Measurements from ENCODE around the gene VAT1L. TPM values are rescaled to one million over a fixed set of nuclear protein-coding genes. Genes with fewer than 3 reads are reported as not detected.

The VAT1L gene
- total RNA-seq, 1 donor from 2014 or later: 4.8 TPM

GRCh38 chr16:77918809-77919707 is 130.7 kb downstream of the VAT1L start:
- no peak overlapping the region for H3K4me3 Mint-ChIP-seq
- H3K9me3 Mint-ChIP-seq: no peaks in the 10 kb centered on the region
- TF ChIP-seq CTCF (conservative IDR thresholded peaks at IDR 0.05): no peak
- no peak overlapping the region for H3K27ac Mint-ChIP-seq (ENCODE audit: unreplicated experiment)
- no peaks in the 10 kb centered on the region for H3K36me3 Mint-ChIP-seq (ENCODE audit: low read depth)
- H3K27me3 Mint-ChIP-seq (ENCODE audit: low read depth): no peaks in the 10 kb centered on the region
- no peak for DNase-seq (ENCODE audit: low read depth, low spot score)
- H3K4me1 Mint-ChIP-seq: peaks cover 16% of the 10 kb centered on the region

- no peak overlapping the region for H3K27ac Mint-ChIP-seq (ENCODE audit: unreplicated experiment)
- no peak overlapping the region for H3K4me3 Mint-ChIP-seq
- H3K4me1 Mint-ChIP-seq: peaks cover 12% of the 10 kb centered on the region
- TF ChIP-seq CTCF (conservative IDR thresholded peaks at IDR 0.05): no peak
- no peaks in the 10 kb centered on the region for H3K27me3 Mint-ChIP-seq (ENCODE audit: low read depth)
- H3K9me3 Mint-ChIP-seq: no peaks in the 10 kb centered on the region
- no peak for DNase-seq (ENCODE audit: low read depth, low spot score)
- H3K36me3 Mint-ChIP-seq (ENCODE audit: low read depth): no peaks in the 10 kb centered on the region
Measured at GRCh38 chr16:77919761-77920415, 131.5 kb downstream of the VAT1L start.

DNA sequence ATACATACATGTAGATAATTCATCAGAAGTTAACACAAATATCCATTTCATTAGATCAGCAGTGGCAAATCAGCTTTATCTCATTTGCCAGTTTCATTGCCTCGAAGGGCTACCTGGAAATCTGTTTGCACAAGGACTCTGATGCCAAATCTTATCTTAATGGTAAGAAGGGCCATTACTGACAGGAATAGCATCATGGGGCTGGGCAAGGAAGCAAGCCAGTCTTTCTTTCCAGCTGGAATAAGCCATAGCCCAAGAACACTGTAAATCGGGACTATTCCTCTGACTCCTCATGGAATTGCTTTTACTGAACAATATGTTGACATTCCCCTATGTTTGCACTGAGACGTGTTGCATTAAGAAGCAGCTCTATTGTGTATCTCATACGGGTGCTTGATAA is 132.6 kb downstream of the VAT1L start:
- Mint-ChIP-seq H3K4me3 (no peak overlapping the region), H3K27ac (ENCODE audit: unreplicated experiment) (no peak overlapping the region), H3K4me1 (peaks cover 12% of the 10 kb centered on the region), H3K9me3 (no peaks in the 10 kb centered on the region), H3K36me3 (ENCODE audit: low read depth) (no peaks in the 10 kb centered on the region), H3K27me3 (ENCODE audit: low read depth) (no peaks in the 10 kb centered on the region)
- DNase-seq (ENCODE audit: low read depth, low spot score): no peak
- TF ChIP-seq CTCF (conservative IDR thresholded peaks at IDR 0.05): no peak

DNA sequence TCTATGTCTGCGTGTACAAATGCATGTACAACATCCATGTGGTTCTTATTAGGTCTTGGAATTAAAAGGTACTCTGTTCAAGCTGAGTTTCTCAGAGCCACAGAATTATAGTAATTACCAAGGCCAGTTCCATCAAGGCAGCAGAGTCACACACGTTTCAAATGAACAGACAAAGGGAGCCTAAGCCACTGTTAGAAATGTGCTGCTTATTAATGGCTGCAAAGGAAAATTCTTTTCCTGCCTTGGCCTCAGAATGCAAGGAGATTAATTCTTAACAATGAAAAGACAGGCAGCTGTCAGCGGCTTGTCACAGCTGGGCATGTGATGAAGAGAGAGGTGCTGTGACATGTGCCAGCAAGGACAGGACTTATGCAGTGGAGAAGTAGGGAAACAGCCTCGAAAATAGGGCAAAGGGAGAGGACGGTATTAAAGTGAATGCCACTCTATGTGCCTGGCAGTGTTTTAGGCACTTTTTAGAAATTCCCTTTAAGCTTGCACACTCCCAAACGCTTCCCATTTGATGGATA is 133.9 kb downstream of the VAT1L start:
- no peak overlapping the region for H3K4me3 Mint-ChIP-seq
- no peaks in the 10 kb centered on the region for H3K27me3 Mint-ChIP-seq (ENCODE audit: low read depth)
- TF ChIP-seq CTCF (conservative IDR thresholded peaks at IDR 0.05): no peak
- DNase-seq (ENCODE audit: low read depth, low spot score): no peak
- H3K36me3 Mint-ChIP-seq (ENCODE audit: low read depth): no peaks in the 10 kb centered on the region
- peaks cover 12% of the 10 kb centered on the region for H3K4me1 Mint-ChIP-seq
- no peaks in the 10 kb centered on the region for H3K9me3 Mint-ChIP-seq
- H3K27ac Mint-ChIP-seq (ENCODE audit: unreplicated experiment): no peak overlapping the region

DNA sequence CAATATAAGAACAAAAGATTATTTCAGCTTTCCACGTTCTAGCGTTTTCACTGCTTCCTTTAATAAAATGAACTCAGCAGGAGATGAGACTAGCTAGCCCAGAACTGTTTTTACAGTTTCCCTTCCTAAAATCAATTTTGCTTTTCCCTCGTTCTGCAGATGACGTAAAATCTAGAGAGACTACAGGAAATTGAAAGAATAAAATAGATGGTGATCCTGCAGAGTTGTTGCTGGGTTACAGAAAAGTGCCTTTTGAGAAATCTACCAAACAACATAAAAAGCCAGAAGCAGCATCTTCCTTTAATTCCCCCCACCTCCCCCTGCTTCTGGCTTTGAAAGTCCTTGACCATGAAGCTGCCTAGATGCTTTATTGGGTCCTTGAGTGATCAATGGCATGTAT is 137.2 kb downstream of the VAT1L start:
- H3K4me1 Mint-ChIP-seq: peaks cover 21% of the 10 kb centered on the region
- no peak overlapping the region for H3K4me3 Mint-ChIP-seq
- H3K36me3 Mint-ChIP-seq (ENCODE audit: low read depth): no peaks in the 10 kb centered on the region
- no peak for DNase-seq (ENCODE audit: low read depth, low spot score)
- H3K27ac Mint-ChIP-seq (ENCODE audit: unreplicated experiment): no peak overlapping the region
- no peaks in the 10 kb centered on the region for H3K9me3 Mint-ChIP-seq
- H3K27me3 Mint-ChIP-seq (ENCODE audit: low read depth): no peaks in the 10 kb centered on the region
- TF ChIP-seq CTCF (conservative IDR thresholded peaks at IDR 0.05): no peak

Measured in neural crest cell (in vitro differentiated cells).